GM21447 (cell line): ENCODE data around the gene PARD6B.
"Not testable (repeated sequence)": the region's sequence is repeated elsewhere in the genome, so short reads cannot be mapped to it uniquely, and the experiment has no call there.

Source experiments
- ATAC-seq: cut with Tn5 transposase; IDR thresholded peaks from one replicate; pipeline ENCODE4 v1.9.1; 2021; ENCODE audit not compliant: unreplicated experiment

Gene PARD6B

DNA sequence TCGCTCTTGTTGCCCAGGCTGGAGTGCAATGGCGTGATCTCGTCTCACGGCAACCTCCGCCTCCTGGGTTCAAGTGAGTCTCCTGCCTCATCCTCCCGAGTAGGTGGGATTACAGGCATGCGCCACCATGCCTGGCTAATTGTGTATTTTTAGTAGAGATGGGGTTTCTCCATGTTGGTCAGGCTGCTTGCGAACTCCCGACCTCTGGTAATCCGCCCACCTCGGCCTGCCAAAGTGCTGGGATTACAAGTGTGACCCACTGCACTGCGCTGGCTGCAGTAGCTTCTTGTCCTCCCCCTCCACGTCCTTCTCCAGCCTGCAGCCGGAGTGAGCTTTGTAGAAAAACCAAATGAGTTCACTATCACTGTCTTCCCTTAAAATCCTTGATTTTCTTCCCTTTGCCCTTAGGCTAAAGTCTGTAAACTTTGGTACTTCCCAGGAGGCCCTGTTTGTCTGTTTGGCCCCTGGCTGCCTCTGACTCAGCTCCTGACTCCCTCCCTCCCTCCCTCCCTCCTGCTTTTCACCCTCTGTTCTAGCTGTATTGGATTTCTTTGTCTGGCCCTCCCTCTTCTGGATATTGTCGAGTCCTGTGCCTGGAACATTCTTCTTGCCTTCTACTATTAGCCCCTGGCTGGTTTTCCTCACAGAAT lies 12.9 kb downstream of the PARD6B start:
- ATAC-seq, result no peak

GRCh38 chr20:50745634-50746137 lies 14.3 kb downstream of the PARD6B start:
- no peak for ATAC-seq

GRCh38 chr20:50746138-50746940 lies 15.0 kb downstream of the PARD6B start:
- no peak for ATAC-seq

DNA sequence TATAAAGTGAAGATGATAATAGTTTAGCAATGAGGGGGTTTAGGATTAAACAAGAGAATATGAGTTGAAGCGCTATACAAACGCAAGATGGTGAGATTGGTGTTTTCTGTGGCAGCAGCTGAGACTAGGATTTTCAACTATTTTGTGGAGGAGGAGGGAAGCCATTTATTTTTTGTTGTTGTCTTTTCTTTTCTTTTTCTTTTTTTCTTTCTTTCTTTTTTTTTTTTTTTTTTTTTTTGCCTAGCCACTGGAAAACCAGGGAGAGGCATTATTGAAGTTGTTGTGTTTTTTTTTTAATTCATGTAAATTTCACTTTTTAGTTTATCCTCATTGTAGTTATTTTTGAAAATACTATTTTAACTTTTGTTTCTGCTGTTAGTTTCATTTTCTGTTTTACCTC lies 15.9 kb downstream of the PARD6B start:
- ATAC-seq, result no peak

- no peak for ATAC-seq
Measured at GRCh38 chr20:50750145-50750671, 18.8 kb downstream of the PARD6B start.

DNA sequence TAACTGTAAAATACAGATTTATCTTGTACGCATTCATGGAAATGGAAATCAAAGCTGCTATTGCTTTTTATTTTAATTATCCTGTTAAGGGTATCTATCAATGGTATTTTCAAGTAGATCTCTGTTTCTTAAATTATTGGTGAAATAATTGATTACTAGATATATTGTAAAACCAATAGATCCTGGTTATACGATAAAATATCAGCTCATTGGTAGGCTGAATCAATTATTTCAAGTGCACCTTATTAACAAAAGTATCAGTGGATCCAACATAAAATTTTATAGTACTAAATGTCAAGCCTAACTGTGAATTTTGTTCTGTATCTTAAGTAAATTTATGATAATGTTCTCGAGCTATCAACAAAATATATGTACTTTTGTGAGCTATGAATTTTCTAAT lies 21.8 kb downstream of the PARD6B start:
- ATAC-seq, result no peak

- ATAC-seq, result no peak
Measured at GRCh38 chr20:50754420-50754819, 23.0 kb downstream of the PARD6B start.

DNA sequence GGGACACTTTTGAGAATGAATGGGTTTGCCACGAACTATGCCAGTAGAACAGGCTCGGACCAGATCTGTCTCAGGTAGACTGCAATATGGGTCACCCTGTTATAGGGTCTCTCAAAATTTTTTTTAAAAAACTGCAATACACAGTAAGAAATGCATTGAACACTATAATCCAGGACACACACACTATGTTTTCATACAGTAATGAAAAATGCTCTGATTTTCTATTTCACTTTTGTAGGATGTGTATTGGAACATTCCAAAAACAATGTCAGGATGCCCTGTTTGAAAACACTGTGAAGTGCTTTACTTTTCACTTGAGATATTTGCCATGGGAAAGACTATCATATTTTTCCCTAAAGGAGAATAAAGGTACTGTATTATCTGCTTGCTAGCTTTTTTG lies 25.1 kb downstream of the PARD6B start:
- ATAC-seq, result no peak

GRCh38 chr20:50758469-50758868 lies 27.1 kb downstream of the PARD6B start:
- no peak for ATAC-seq

GRCh38 chr20:50758992-50759391 lies 27.6 kb downstream of the PARD6B start:
- no peak for ATAC-seq

GRCh38 chr20:50759678-50760077 lies 28.3 kb downstream of the PARD6B start:
- ATAC-seq, result no peak

GRCh38 chr20:50762045-50762422 lies 30.7 kb downstream of the PARD6B start:
- ATAC-seq, result no peak

DNA sequence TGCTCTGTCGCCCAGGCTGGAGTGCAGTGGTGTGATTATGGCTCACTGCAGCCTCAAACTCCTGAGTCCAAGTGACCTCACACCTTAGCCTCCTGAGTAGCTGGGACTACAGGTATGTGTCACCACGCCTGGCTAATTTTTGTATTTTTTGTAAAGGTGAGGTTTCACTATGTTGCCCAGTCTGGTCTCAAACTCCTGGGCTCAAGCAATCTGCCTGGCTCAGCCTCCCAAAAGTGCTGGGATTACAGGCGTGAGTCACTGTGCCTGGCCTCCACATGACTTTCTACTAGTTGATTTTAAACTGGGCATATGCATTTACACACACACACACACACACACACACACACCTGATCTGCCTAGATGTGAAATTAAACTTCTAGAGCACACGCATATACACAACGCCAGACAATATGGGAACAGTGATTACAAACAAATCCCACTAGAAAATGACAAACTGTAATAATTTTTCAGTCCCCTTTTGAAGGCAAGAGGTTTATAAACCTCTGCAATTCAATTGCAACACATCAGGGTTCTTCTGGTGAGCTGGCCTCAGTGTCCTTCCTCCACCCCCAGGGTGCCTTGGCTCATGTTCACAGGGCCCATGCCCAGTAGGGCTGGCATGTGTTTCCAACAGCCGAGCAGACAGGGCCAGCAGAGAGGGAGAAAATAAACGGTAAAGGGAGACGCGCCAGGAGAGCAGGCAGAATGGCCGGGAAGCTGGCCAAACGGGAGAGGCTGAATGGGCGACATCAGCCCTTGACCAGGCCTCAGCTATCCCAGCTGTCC lies 31.2 kb downstream of the PARD6B start:
- no peak for ATAC-seq

GRCh38 chr20:50763550-50764458 lies 32.4 kb downstream of the PARD6B start:
- not testable (repeated sequence) for ATAC-seq

DNA sequence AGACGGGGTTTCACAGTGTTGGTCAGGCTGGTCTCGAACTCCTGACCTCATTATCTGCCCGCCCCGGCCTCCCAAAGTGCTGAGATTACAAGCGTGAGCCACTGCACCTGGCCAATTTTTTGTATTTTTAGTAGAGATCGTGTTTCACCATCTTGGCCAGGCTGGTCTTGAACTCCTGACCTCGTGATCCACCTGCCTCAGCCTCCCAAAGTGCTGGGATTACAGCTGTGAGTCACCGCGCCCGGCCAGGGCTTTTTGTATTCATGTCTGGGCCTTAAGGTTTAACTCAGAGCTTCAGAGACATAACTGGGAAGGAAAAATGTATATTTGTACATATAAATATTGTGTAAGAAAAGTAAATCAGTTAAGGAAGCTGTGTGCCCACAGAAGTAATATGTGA lies 33.9 kb downstream of the PARD6B start:
- ATAC-seq, result not testable (repeated sequence)

DNA sequence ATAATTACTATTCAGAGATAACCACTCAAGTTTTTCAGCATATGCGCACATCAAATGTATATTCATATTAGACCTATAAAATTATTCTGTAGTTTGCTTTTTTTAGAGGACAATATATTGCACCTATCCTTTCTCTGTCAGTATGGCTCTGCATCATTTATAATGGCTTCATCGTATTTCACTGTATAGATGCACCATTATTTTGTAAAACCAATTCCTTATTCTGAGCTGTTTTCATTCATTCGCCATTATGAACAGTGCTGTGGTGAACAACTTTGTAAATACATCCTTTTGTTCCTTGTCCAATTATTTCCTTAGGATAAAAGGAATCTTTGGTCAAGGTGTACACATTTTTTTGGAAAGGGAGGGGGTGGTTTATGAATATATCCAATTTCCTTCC lies 34.3 kb downstream of the PARD6B start:
- no peak for ATAC-seq

- ATAC-seq, result not testable (repeated sequence)
Measured at GRCh38 chr20:50766955-50767809, 35.8 kb downstream of the PARD6B start.

- not testable (repeated sequence) for ATAC-seq
Measured at GRCh38 chr20:50768991-50769390, 37.6 kb downstream of the PARD6B start.

DNA sequence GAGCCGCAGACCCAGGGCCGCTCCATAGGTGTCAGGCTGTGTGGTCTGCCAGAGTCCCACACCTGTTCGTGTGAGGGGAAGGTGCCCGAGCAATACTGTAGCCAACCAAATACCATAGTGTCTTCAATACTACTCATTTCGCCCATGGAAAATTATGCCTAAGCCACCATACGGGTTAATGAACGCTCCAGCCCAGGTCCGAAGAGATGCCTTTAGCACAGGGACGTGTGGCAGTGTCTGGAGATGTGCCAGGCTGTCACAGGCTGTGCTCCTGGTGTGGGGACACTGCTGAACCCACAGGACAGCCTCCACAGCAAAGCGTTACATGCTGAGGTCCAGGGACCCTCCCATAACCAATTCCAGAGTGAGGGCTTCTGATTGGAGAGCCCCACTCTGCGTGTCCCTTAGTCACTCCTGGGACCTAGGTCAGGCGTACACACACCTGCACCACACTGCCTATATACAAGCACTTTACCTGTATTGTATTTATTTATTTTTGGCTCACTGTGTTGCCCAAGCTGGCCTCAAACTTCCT lies 38.2 kb downstream of the PARD6B start:
- not testable (repeated sequence) for ATAC-seq
